GM20000 (cell line): ENCODE data around the gene DHRS13.
"Not testable (repeated sequence)": the region's sequence is repeated elsewhere in the genome, so short reads cannot be mapped to it uniquely, and the experiment has no call there.

Source experiments
- DNase-seq: peaks from one replicate; pipeline ENCODE4 v3.0.0; 2012; ENCODE audit warnings: low spot score
- TF ChIP-seq, protein P1 (sequence below): IDR thresholded peaks from 2 replicates; pipeline ENCODE4 v1.5.1; 2012; ENCODE audit warnings: mild to moderate bottlenecking, control low read depth; ENCODE audit errors: extremely low read depth, missing control alignments

The DHRS13 gene

DNA sequence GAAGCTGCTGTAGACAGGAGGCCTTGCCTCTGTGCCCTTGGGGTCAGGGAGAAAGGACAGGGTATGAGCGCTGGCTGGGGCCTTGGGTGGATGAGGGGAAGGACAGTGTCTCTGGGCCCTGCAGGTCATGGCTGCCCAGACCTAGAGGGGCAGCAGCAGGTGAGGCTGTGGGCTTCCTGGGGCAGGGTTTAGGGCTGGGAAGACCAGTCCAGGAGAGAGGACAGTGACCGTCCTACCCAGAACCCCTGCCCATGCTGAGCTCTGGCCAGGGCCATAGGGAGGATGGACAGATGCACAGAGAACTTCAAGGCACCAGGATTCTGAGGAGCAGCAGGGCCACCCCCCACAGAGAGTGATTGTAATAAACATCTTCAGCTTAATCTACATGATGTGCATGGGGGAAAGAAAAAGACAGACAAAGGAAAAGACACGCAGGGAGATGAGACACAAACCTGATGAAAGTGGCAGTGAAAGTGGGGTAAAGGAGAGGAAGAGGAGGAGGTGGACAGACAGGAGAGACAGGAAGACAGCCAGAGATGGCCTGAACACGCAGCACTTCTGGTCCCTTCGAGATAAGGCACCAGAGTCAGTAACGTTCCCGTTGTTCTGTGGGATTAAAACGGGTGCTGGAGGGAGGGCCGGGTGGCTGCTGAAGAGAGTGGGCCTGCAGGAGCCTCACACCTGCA is 22.9 kb downstream of the DHRS13 start:
- TF ChIP-seq, protein P1, sequence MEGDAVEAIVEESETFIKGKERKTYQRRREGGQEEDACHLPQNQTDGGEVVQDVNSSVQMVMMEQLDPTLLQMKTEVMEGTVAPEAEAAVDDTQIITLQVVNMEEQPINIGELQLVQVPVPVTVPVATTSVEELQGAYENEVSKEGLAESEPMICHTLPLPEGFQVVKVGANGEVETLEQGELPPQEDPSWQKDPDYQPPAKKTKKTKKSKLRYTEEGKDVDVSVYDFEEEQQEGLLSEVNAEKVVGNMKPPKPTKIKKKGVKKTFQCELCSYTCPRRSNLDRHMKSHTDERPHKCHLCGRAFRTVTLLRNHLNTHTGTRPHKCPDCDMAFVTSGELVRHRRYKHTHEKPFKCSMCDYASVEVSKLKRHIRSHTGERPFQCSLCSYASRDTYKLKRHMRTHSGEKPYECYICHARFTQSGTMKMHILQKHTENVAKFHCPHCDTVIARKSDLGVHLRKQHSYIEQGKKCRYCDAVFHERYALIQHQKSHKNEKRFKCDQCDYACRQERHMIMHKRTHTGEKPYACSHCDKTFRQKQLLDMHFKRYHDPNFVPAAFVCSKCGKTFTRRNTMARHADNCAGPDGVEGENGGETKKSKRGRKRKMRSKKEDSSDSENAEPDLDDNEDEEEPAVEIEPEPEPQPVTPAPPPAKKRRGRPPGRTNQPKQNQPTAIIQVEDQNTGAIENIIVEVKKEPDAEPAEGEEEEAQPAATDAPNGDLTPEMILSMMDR = no peak
- DNase-seq = no peak

DNA sequence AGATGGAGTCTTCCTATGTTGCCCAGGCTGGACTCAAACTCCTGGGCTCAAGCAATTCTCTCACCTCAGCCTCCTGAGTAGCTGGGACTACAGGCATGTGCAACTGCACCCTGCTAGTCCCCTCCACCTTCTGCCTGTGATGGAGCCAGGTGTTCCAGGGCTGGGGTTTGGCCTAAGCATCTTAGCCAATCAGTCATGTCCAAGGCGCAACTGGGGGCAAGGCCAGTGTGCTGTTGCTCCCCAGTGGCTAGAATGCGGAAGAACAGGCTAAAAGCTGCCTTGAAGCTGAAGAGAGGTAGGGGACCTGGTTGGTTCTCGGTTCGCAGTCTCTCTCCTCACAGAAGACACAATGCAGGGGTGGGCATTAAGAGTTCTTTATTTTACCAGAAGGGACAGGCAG is 23.9 kb downstream of the DHRS13 start:
- TF ChIP-seq, protein P1 = peak; percentile 58
- DNase-seq = peak; percentile 56

DNA sequence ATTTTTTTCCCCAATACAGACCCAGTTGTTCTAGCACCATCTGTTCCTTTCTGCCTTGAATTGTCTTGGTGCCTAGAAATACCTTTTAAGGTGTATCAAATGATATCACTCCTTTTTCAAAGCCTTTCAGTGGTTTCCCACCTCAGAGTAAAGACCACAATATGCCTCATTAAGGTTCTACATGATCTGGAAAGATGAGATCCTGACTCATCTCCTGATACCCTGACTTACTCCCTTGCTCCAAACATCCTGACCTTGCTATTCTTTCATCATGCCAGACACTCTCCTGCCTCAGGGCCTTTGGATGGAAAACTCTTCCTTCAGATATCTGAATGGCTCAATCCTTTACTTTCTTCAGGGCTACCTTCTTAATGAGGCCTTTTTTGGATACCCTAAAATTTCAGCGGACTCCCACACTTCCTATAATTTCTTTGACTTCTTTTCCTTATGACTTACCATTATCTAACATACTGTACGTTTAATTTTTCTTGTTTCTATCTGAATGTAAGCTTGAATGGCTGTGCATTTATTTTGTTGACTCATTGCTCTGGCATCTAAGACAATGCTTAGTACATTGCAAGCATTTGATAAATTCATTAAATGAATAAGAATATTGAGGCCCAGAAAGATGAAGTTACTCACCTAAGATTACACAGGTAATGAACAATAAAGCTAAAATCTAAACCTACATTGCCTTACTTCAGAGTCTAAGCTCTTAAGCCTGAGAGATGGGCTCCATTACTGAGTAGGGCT is 24.5 kb downstream of the DHRS13 start:
- DNase-seq = no peak
- TF ChIP-seq, protein P1 = no peak

DNA sequence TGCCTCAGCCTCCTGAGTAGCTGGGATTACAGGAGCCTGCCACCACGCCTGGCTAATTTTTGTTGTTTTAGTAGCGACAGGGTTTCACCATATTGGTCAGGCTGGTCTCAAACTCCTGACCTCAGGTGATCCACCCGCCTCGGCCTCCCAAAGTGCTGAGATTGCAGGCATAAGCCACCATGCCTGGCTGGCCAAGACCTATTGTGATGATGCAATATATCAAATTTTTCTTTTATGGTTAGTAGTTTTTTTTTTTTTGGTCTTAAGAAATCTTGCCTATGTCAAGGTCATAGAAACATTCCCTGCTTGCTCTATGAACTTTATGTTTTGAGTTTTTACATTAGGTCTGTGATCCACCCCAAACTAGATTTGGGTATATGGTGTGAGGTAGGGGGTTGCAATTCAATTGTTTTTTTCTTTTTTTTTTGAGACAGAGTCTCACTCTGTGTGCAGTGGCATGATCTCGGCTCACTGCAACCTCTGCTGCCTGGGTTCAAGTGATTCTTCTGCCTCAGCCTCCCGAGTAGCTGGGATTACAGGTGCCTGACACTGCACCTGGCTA is 25.6 kb downstream of the DHRS13 start:
- DNase-seq = not testable (repeated sequence)

DNA sequence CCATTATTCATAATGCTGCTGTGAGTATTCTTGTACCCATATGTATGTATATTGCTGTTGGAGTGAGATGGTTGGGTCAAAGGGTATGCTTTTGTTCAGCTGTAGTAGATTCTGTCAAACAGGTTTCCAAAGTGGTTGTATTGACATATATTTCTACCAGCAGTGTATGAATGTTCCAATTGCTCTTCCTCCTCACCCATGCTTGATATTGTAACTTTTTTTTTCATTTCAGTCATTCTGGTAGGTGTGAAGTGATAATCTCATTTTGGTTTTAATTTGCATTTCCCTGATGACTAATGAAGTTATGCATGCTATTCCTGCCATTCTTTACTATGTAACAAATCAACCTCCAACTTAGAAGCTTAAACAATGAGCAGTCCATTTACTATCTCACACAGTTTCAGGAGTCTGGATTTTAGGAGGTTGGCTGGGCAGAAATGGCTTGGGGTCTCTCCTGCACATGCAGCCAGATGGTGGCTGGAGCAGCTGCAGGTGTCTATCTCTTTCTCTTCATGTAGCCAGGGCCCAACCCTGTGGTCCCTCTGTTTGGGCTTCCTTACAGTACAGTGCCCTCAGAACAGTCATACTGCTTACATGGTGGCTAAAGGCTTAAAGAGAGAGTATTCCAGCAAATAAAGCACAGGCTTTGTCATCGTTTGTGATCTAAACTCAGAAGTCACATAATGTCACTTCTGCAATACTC is 26.9 kb downstream of the DHRS13 start:
- DNase-seq = no peak
- TF ChIP-seq, protein P1 = no peak

DNA sequence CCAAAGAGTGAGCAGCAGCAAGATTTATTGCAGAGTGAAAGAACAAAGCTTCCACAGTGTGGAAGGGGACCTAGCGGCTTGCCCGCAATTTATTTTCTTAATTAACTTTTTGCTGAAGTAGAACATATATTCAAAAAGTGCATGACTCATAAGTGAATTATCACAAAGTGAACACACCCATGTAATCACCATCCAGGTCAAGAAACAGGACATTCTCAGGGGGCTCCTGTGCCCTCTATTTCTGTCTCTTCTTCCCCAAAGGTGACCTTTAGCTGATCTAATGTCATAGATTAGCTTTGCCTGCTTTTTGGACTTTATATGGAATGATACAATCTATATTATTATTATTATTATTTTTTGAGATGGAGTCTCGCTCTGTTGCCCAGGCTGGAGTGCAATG is 28.1 kb downstream of the DHRS13 start:
- DNase-seq = no peak
- TF ChIP-seq, protein P1 = no peak

DNA sequence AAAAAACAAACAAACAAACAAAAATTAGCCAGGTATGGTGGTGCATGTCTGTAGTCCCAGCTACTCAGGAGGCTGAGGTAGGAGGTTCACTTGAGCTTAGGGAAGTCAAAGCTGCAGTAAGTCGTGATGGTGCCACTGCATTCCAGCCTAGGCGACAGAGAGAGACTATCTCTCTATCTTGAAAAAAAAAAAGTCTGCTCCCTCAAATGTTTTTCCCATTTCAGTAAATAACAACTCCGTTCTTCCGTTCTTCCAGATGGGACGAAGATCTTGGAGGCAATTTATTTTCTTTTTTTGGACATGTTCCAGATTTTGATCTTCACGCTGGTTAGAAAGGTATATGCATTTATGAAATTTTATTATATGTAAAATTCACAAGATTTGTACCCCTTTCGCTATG is 29.0 kb downstream of the DHRS13 start:
- no peak for DNase-seq
- TF ChIP-seq, protein P1 = no peak
